Tibial artery (tissue), 4 donors: ENCODE data around the gene HMCN2.
A peak's percentile ranks its signal among the peaks of the same experiment; 100 is the strongest.

Source experiments
- DNase-seq, 2 donors: peaks; one replicate each; pipeline ENCODE4 v3.0.0-alpha.2; 2019
- H3K27ac ChIP-seq, 2 donors: fragments of 200-600 bp; sonication (generic) in 1 of 2; 1 replicate in 1 of 2; 2 replicates in 1 of 2; pipeline ENCODE4 v1.5.1; 2018 to 2019; ENCODE audit warnings: mild to moderate bottlenecking in 1 of 2
- H3K27me3 ChIP-seq, 2 donors: fragments of 200-600 bp; sonication (generic) in 1 of 2; one replicate each; pipeline versions ENCODE4 v1.5.1 to v1.6.0; 2016 to 2019
- H3K36me3 ChIP-seq, 3 donors: fragments of 200-600 bp; sonication (generic) in 2 of 3; one replicate each; pipeline ENCODE4 v1.5.1; 2016 to 2019; ENCODE audit warnings: mild to moderate bottlenecking in 2 of 3
- H3K4me1 ChIP-seq, 4 donors: fragments of 200-600 bp; sonication (generic) in 2 of 4; 1 replicate in 3 of 4; 2 replicates in 1 of 4; pipeline ENCODE4 v1.5.1; 2016 to 2019
- H3K4me3 ChIP-seq, 2 donors: fragments of 200-600 bp; sonication (generic) in 1 of 2; 1 replicate in 1 of 2; 2 replicates in 1 of 2; pipeline ENCODE4 v1.5.1; 2018 to 2019; ENCODE audit warnings: mild to moderate bottlenecking in 2 of 2
- H3K9me3 ChIP-seq, 3 donors: fragments of 200-600 bp; sonication (generic) in 1 of 3; one replicate each; pipeline ENCODE4 v1.5.1; 2016 to 2019
- CTCF ChIP-seq, 2 experiments: fragments of 200-600 bp in 1 of 2; fragments of 450-650 bp in 1 of 2; IDR thresholded peaks; one replicate each; pipeline ENCODE4 v1.5.1; 2017 to 2019; ENCODE audit warnings: antibody characterized with exemption in 2 of 2, mild to moderate bottlenecking in 1 of 2, moderate library complexity in 1 of 2
- intact Hi-C: fragments of 100-400 bp; cut with DNase I; formaldehyde crosslinking; loops from one replicate; pipeline ENCODE4 v1.15.0; 2023; ENCODE audit warnings: low total_unique reads

The HMCN2 gene

GRCh38 chr9:130265431-130266235 lies at the start of gene HMCN2:
TSS of gene HMCN2 (plus strand) at chr9:130265760. CDS start at chr9:130265879, 119 bp downstream.
- no peaks in the 10 kb centered on the region for H3K9me3 ChIP-seq
- TF ChIP-seq CTCF (IDR thresholded peaks at IDR 0.05): no peak
- H3K4me1 ChIP-seq: peaks cover 0 to 21% (median 10%) of the 10 kb centered on the region in 4 donors
- peak; percentile 24 to 63 for DNase-seq
- peaks cover 0 to 79% of the 10 kb centered on the region in 2 donors for H3K27me3 ChIP-seq
- H3K27ac ChIP-seq: peak within 1 kb of the TSS; percentile 29 to 65
- peak within 1 kb of the TSS; percentile 44 to 49 for H3K4me3 ChIP-seq
- intact Hi-C loops: no loop called here
- no peaks in the 10 kb centered on the region for H3K36me3 ChIP-seq

- DNase-seq: no peak
- no peak overlapping the region for H3K27ac ChIP-seq
- intact Hi-C loops: no loop called here
- no peak for TF ChIP-seq CTCF (IDR thresholded peaks at IDR 0.05)
- peaks cover 6 to 26% (median 17%) of the 10 kb centered on the region in 3 donors for H3K36me3 ChIP-seq
- H3K27me3 ChIP-seq: no peaks in the 10 kb centered on the region
- peaks cover 0 to 42% (median 18%) of the 10 kb centered on the region in 4 donors for H3K4me1 ChIP-seq
- no peak overlapping the region for H3K4me3 ChIP-seq
- no peaks in the 10 kb centered on the region for H3K9me3 ChIP-seq
Observed at GRCh38 chr9:130217838-130218237, 47.7 kb upstream of the HMCN2 start.

- no peaks in the 10 kb centered on the region for H3K27me3 ChIP-seq
- H3K4me3 ChIP-seq: no peak overlapping the region
- peaks cover 0 to 30% (median 14%) of the 10 kb centered on the region in 4 donors for H3K4me1 ChIP-seq
- H3K36me3 ChIP-seq: peaks cover 16 to 42% (median 17%) of the 10 kb centered on the region in 3 donors
- H3K27ac ChIP-seq: peak overlapping the region in 1 of 2 donors; percentile 56
- DNase-seq: no peak
- intact Hi-C loops: no loop called here
- TF ChIP-seq CTCF (IDR thresholded peaks at IDR 0.05): no peak
- no peaks in the 10 kb centered on the region for H3K9me3 ChIP-seq
Observed at GRCh38 chr9:130219661-130220096, 45.9 kb upstream of the HMCN2 start.

- DNase-seq: no peak
- peaks cover 0 to 23% (median 10%) of the 10 kb centered on the region in 4 donors for H3K4me1 ChIP-seq
- H3K4me3 ChIP-seq: no peak overlapping the region
- peak overlapping the region in 1 of 2 donors; percentile 56 for H3K27ac ChIP-seq
- peak; percentile 24 to 26 for TF ChIP-seq CTCF (IDR thresholded peaks at IDR 0.05)
- no peaks in the 10 kb centered on the region for H3K27me3 ChIP-seq
- intact Hi-C loops: no loop called here
- peaks cover 23 to 49% (median 24%) of the 10 kb centered on the region in 3 donors for H3K36me3 ChIP-seq
- H3K9me3 ChIP-seq: no peaks in the 10 kb centered on the region
Observed at GRCh38 chr9:130220352-130220751, 45.2 kb upstream of the HMCN2 start.

- Histone ChIP-seq H3K27ac (no peak overlapping the region), H3K4me3 (no peak overlapping the region), H3K36me3 (peaks cover 42 to 67% (median 48%) of the 10 kb centered on the region in 3 donors), H3K9me3 (peaks cover 0 to 4% (median 3%) of the 10 kb centered on the region in 3 donors), H3K27me3 (no peaks in the 10 kb centered on the region), H3K4me1 (peaks cover 0 to 14% (median 4%) of the 10 kb centered on the region in 4 donors)
- DNase-seq: no peak
- intact Hi-C loops: no loop called here
- TF ChIP-seq CTCF (IDR thresholded peaks at IDR 0.05): no peak
Observed at GRCh38 chr9:130222833-130223232, 42.7 kb upstream of the HMCN2 start.
